Hematopoietic multipotent progenitor cell treated with erythropoietin and hydrocortisone succinate and interleukin-3 and kit ligand, for 17 days (in vitro differentiated cells): ENCODE measurements around the gene ZNF667.

Experiments
- DNase-seq: peaks from one replicate; pipeline ENCODE4 v3.0.0-alpha.2; 2015; ENCODE audit warnings: low spot score

The ZNF667 gene

DNA sequence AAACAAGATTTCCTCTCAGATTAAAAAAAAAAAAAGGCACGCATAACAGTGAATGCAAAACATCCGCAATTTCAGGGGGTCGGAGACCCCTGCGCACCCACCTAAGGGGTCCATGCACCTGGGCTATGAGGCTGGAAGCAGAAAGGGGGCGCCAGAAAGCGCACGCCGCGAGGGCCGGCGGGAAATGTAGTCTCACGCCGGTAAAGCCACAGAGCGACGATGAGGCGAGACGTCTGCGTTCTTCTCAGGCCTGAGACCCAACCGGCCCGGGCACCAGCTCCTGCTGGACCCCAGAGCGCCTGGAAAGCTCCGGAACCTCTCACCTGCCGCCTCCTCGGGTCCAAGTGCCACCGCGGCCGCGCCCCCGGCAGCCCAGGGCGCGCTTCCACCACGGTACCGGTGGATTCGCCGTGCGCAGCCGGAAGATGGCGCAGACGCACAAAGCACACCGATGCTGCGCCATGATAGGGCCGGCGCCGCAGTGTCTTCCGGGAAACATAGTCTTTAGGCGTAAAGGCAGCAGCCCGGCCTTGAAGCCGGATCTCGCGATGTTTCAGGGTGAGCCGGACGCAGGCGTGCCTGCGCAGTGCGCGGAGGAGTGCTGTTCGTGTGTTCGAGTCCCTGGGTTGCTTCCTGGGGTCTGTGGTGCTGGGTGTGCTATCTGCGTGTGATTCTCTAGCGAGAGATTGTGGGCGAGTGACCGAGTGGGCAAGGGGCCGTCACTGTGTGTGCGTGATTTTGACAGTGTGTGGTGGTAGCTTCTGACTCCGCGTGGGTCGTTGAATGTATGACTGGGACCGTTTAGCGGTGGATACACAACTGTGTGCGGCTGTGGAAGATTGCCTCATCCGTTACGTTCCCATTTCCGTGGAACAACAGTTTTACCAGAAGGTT lies 83.8 kb downstream of the ZNF667 start, which contains the start of gene ZNF582:
ZNF582 (minus strand) TSS at position 416 of the 894 bp plus-strand sequence. CDS start 1,782 bp downstream, outside the sequence.
- peak; percentile 72 for DNase-seq
